NCI-H1694 treated with DMSO at 0.1 percent for 48 hours (cell line): Measurements from ENCODE around the gene CYB5R4.

ENCODE experiments used
- DNase-seq: peaks from one replicate; lab custom pipeline; 2025; lab: John Stamatoyannopoulos, UW

The CYB5R4 gene

GRCh38 chr6:83985308-83985713, 125.8 kb downstream of the CYB5R4 start:
- no peak for DNase-seq

GRCh38 chr6:83985715-83986114, 126.2 kb downstream of the CYB5R4 start:
- DNase-seq: no peak

GRCh38 chr6:83998021-83998584, 138.6 kb downstream of the CYB5R4 start:
- DNase-seq: no peak

- DNase-seq: no peak
Observed at GRCh38 chr6:84001119-84001518, 141.6 kb downstream of the CYB5R4 start.

GRCh38 chr6:84002226-84002625, 142.7 kb downstream of the CYB5R4 start:
- DNase-seq: no peak

- DNase-seq: no peak
Observed at GRCh38 chr6:84003131-84003530, 143.6 kb downstream of the CYB5R4 start.

- DNase-seq: no peak
Observed at GRCh38 chr6:84003654-84004053, 144.2 kb downstream of the CYB5R4 start.

- DNase-seq: no peak
Observed at GRCh38 chr6:84007871-84008270, 148.4 kb downstream of the CYB5R4 start.

GRCh38 chr6:84013354-84013753, 153.9 kb downstream of the CYB5R4 start:
- DNase-seq: no peak

- DNase-seq: no peak
Observed at GRCh38 chr6:84013931-84014330, 154.4 kb downstream of the CYB5R4 start.

GRCh38 chr6:84016029-84016428, 156.5 kb downstream of the CYB5R4 start:
- no peak for DNase-seq
